NT2/D1 (cell line): ENCODE results near the gene ELK3.

Source experiments
- YY1 ChIP-seq: IDR thresholded peaks from 2 replicates; pipeline ENCODE4 v1.6.1; 2011; ENCODE audit not compliant: insufficient read length, insufficient read depth
- ZNF274 ChIP-seq: IDR thresholded peaks from 2 replicates; pipeline ENCODE4 v1.6.1; 2011; ENCODE audit warnings: mild to moderate bottlenecking, low read depth, low read length

DNA sequence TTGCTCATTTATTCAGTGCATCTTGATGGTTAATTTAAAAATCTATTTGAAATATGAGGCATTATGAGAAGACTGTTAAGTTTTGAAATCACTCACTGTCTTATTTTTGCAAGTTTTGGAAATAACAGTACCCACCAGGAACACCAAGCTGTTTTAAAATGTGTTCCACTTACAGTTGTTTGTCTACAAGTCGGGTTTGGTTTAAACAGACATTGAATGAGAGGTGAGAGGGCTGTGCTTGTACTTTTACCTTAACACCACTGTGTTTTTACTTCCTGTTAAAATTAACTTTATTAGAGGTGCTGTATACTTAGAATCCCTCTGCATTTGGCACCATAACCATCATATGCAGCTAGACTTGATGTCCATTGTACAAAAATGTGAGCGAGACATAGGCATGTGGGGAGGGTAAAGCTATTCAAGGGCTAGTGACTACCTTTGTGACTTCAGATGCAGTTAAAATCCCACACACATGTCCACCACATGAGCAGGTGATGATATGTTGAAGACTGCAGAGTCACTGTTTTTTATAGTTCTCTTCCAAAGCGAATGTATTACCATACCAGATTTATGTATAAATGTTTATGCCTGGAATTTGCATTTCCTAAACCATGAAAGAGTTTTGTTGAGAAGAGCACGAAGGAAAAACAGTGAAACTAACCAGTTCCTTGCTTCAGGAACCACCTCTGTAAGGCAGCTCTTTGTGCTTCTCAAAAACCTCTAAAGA is 12.9 kb downstream of the ELK3 start:
- no peak for TF ChIP-seq YY1
- TF ChIP-seq ZNF274 = no peak
